Nucleus accumbens (tissue), 56 donors: ENCODE data around the gene NLE1.
A peak's percentile ranks its signal among the peaks of the same experiment; 100 is the strongest.
"Not testable (repeated sequence)": the region's sequence is repeated elsewhere in the genome, so short reads cannot be mapped to it uniquely, and the experiment has no call there.

Experiments
- DNase-seq, 56 donors: peaks; one replicate each; lab custom pipeline; 2025; lab: John Stamatoyannopoulos, UW

The NLE1 gene

DNA sequence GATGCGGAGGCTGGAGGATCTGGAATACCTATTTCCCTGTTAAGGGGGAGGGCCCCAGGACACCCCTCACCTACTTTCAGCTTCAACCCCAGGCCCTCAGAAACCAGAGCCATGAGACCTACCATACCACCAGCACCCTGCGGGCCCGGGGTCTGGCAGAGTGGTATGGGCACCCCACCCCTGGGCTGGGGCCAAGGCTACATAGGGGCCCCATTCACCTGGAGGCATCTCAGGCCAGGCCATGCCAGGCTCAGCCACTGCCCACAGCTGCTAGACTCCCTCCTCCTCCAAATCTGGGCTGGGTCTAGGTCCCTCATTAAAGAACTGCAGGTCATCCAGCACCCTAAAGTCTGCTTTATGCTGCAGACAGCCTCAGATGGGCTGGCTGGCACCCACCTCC is 11.7 kb downstream of the NLE1 start:
- DNase-seq = no peak

- no peak for DNase-seq
Observed at GRCh38 chr17:35129973-35130351, 12.1 kb downstream of the NLE1 start.

DNA sequence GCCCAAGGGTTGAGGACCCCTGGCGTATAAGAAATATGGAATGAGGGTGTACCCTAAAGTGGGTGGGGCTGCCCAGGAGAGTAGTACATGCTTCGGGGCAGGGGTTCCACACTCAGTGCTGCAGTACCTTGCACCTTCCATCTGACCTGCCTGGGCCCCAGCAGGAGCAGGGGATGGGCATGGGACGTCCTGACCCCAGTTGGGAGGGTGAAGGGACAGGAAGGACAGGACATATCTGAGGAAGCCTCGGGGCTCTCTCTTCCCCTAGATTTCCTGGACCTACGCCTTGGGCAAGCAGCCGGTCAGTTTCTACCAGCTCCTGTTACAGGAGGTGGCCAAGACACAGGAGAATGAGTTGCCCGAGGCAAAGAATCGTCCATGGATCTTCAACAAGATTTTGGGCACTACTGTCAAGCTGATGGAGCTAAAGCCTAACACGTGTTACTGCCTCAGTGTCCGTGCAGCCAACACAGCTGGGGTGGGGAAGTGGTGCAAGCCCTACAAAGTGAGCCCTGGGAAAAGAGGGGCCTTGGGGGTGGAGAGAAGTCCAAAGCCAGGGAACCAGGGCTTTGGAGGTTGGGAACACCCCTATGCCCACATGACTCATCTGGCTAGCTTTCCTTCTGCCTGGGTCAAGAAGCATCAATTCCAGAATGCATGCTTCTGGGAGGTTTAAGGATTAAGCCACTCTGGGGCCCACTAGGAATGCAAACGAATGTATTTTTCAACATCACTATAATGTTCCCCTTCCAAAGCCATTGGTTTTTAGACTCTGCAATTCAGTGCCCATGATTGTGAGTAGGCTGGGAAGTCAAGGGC is 12.7 kb downstream of the NLE1 start:
- no peak for DNase-seq

- DNase-seq = no peak
Observed at GRCh38 chr17:35127751-35128514, 14.2 kb downstream of the NLE1 start.

- no peak for DNase-seq
Observed at GRCh38 chr17:35121315-35121714, 20.8 kb downstream of the NLE1 start, which contains the start of gene FNDC8. TSS of gene FNDC8 (plus strand) at chr17:35121615. CDS start at chr17:35121694, 79 bp downstream.

- peak in 50 of 56 donors; percentile 29 to 78 (median 58) for DNase-seq
Observed at GRCh38 chr17:35119370-35120165, 22.5 kb downstream of the NLE1 start, which contains the start of gene RAD51D. TSS of gene RAD51D (minus strand) at chr17:35119860. CDS start at chr17:35119613, 247 bp downstream.

DNA sequence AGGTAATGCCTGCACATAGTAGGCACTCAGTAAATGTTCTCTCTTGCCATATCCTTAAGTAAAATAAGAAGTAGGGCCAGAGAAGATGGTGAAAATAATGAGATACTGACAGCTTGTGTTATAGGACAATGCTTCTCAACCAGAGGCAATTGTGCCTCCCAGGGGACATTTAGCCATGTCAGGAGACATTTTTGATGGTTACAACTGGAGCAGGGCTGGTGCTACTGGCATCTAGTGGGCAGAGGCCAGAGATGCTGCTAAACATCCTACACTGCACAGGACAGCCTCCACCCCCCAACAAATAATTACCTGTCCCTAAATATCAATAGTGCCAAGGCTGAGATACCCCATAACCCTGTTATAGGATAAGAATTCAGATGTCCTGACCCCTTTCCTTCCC is 24.1 kb downstream of the NLE1 start:
- DNase-seq = peak in 1 of 56 donors; percentile 6

DNA sequence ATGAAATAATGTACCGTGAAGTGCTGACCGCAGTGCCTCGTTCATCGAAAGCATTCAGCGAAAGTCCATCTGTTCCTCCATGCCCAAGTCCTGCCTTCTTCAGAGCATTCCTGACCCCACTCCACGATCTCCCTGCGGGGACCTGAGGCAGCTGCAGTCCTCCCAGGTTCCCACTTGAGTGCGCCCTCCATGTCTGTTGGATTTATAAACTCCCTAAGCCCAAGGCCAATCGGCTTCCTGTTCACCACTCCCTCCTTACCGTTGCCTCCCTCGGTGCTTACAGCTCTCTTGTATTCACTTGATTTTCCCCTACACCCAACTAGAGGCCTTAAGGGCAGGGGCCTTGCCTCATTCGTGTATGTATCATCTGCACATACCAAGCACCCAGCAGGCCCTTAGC is 25.3 kb downstream of the NLE1 start:
- no peak for DNase-seq

DNA sequence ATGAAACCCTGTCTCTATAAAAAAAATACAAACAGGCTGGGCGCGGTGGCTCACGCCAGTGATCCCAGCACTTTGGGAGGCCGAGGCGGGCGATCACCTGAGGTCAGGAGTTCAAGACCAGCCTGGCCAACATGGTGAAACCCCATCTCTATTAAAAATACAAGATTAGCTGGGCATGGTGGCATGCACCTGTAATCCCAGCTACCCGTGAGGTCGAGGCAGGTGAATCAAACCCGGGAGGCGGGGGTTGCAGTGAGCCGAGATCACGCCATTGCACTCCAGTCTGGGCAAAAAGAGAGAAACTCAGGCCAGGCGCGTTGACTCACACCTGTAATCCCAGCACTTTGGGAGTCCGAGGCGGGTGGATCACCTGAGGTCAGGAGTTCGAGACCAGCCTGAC is 31.3 kb downstream of the NLE1 start:
- not testable (repeated sequence) for DNase-seq

DNA sequence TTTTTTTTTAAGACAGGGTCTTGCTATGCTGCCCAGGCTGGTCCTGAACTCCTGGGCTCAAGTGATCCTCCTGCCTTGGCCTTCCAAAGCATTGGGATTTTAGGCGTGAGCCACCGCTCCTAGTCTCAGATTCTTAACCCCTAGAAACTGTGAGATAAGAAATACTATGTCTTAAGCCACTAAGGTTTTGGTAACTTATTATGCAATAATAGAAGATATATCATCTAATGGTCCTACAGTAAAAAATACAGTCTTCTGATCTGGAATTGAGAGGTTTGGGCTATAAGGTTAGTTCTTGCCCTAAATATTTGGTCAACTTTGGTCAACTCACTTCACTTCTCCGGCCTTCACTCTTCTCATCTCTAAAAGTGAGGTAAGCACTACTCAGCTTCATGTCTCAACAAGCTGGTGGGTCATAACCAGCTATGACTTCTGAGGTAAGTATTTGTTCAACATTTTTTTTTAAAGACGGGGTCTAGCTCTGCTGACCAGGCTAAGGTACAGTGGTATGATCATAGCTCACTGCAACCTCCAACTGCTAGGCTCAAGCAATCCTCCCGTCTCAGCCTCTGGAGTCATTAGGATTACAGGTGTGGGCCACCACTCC is 37.2 kb downstream of the NLE1 start:
- DNase-seq = no peak

GRCh38 chr17:35103271-35103670 is 38.8 kb downstream of the NLE1 start:
- no peak for DNase-seq

GRCh38 chr17:35101725-35102124 is 40.4 kb downstream of the NLE1 start:
- no peak for DNase-seq

- DNase-seq = no peak
Observed at GRCh38 chr17:35101036-35101435, 41.1 kb downstream of the NLE1 start.

- DNase-seq = no peak
Observed at GRCh38 chr17:35099908-35100307, 42.2 kb downstream of the NLE1 start.

GRCh38 chr17:35097776-35098175 is 44.3 kb downstream of the NLE1 start:
- DNase-seq = no peak

DNA sequence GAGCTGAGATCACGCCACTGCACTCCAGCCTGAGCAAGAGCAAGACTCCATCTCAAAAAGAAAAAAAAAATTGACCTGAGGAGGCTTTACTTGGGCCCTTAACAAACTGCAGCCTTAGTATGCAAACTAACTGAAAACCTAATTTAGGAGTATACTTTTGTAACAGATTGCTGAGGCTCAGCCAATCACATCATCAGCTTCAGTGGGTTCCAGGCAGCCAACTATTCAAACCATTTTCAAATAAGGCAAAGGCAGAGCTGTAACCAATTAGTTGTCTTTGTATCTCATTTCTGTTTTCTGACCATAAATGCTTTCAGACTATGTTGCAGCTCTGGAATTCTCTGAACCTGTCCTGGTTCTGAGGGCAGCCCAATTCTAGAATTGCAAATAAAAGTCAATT is 46.4 kb downstream of the NLE1 start:
- DNase-seq = no peak

- no peak for DNase-seq
Observed at GRCh38 chr17:35094902-35095301, 47.2 kb downstream of the NLE1 start.

GRCh38 chr17:35090707-35091106 is 51.4 kb downstream of the NLE1 start:
- not testable (repeated sequence) for DNase-seq

DNA sequence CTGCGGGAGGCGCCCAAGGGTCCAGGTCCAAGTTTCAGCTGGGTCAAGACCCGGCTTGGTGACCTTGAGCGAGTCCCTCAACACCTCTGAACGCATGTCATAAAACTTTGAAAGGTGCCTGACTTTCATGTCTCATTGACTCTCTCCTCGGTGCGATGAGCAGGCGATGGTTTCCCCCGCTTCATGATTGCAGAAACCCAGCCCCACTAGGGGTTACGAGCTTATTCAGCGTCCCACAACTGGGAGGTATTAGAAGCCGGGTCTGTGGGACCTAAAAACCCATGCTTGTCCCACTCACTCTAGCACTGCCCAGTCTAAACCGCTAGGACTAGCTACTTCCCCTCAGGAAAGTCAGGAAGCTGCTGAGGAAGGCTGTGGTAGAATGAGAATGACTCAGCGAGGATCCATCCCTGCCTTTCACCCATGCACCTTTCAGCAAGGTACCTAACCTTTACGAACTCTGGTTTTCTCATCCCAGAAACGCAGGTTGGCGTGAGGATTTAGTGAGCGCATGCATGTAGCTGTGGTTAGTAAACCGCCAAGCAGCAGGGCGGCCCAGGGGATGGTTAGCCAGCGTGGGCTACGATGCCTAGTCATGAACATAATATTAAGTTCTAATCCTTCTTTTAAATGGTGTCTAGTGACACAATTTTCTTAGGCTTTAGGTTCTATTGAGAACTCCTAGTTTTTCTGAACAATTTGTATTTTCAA is 52.4 kb downstream of the NLE1 start:
- DNase-seq = peak in 3 of 56 donors; percentile 51 to 61 (median 57)
